Liver (tissue), 9 donors: ENCODE data around the gene SLC5A2. TPM values are rescaled to one million over a fixed set of nuclear protein-coding genes. Genes with fewer than 3 reads are reported as not detected.

Experiments used
- DNase-seq: peaks from one replicate; pipeline ENCODE4 v3.0.0-alpha.2; 2017; ENCODE audit warnings: low spot score
- H3K27ac ChIP-seq, 2 donors: one replicate each; pipeline ENCODE4 v1.7.0; 2013; ENCODE audit warnings: inconsistent platforms in 2 of 2, low read length in 2 of 2, control low read depth in 1 of 2, low read depth in 1 of 2, mild to moderate bottlenecking in 1 of 2
- H3K27me3 ChIP-seq, 4 donors: one replicate each; pipeline versions ENCODE4 v1.6.1 to v1.7.0; 2013; ENCODE audit warnings: low read length in 3 of 4, inconsistent platforms in 1 of 4, mild to moderate bottlenecking in 1 of 4, moderate library complexity in 1 of 4; ENCODE audit not compliant: control insufficient read depth in 4 of 4, insufficient read depth in 4 of 4
- H3K36me3 ChIP-seq, 4 donors: one replicate each; pipeline versions ENCODE4 v1.6.1 to v1.7.0; 2013; ENCODE audit warnings: low read length in 3 of 4, mild to moderate bottlenecking in 3 of 4, low read depth in 1 of 4, moderate library complexity in 1 of 4; ENCODE audit not compliant: control insufficient read depth in 4 of 4, insufficient read depth in 3 of 4
- H3K4me1 ChIP-seq, 4 donors: one replicate each; pipeline versions ENCODE4 v1.6.1 to v1.7.0; 2013; ENCODE audit warnings: low read length in 3 of 4, mild to moderate bottlenecking in 3 of 4, moderate library complexity in 1 of 4; ENCODE audit not compliant: control insufficient read depth in 4 of 4, insufficient read depth in 4 of 4
- H3K4me3 ChIP-seq, 3 donors: one replicate each; pipeline versions ENCODE4 v1.6.1 to v1.7.0; 2013; ENCODE audit warnings: low read length in 3 of 3, control low read depth in 1 of 3, low read depth in 1 of 3, mild to moderate bottlenecking in 1 of 3
- H3K9ac ChIP-seq, 2 donors: one replicate each; pipeline ENCODE4 v1.7.0; 2013; ENCODE audit warnings: low read length in 2 of 2, mild to moderate bottlenecking in 2 of 2, moderate library complexity in 2 of 2, control low read depth in 1 of 2, low read depth in 1 of 2
- H3K9me3 ChIP-seq, 4 donors: one replicate each; pipeline versions ENCODE4 v1.6.1 to v1.7.0; 2013; ENCODE audit warnings: low read length in 3 of 4; ENCODE audit not compliant: control insufficient read depth in 4 of 4
- ATF3 ChIP-seq: IDR thresholded peaks from 2 replicates; pipeline ENCODE4 v1.6.1; 2016; ENCODE audit warnings: antibody characterized with exemption
- CTCF ChIP-seq: fragments of 150-350 bp; IDR thresholded peaks from 2 replicates; pipeline ENCODE4 v1.5.1; 2017; ENCODE audit warnings: improper control_type of control experiment, low read depth, low read length; ENCODE audit not compliant: missing input control
- EGR1 ChIP-seq, 2 donors: IDR thresholded peaks; 2 replicates each; pipeline ENCODE4 v1.6.1; 2016 to 2018; ENCODE audit warnings: antibody characterized with exemption in 2 of 2, low read depth in 2 of 2
- FOXA1 ChIP-seq: IDR thresholded peaks from 2 replicates; pipeline ENCODE4 v1.6.1; 2016; ENCODE audit warnings: antibody characterized with exemption
- FOXA2 ChIP-seq: IDR thresholded peaks from 2 replicates; pipeline ENCODE4 v1.6.1; 2016; ENCODE audit warnings: antibody characterized with exemption
- GABPA ChIP-seq, 2 donors: IDR thresholded peaks in 1 of 2; conservative IDR thresholded peaks in 1 of 2; 2 replicates each; pipeline ENCODE4 v1.6.1; 2016; ENCODE audit warnings: antibody characterized with exemption in 2 of 2, mild to moderate bottlenecking in 1 of 2, moderate library complexity in 1 of 2
- HNF4A ChIP-seq, 2 donors: conservative IDR thresholded peaks; 2 replicates each; pipeline ENCODE4 v1.6.1; 2016; ENCODE audit warnings: antibody characterized with exemption in 2 of 2, mild to moderate bottlenecking in 2 of 2
- HNF4G ChIP-seq: IDR thresholded peaks from 2 replicates; pipeline ENCODE4 v1.6.1; 2016; ENCODE audit warnings: antibody characterized with exemption
- JUND ChIP-seq, 2 donors: IDR thresholded peaks; 2 replicates each; pipeline ENCODE4 v1.6.1; 2016; ENCODE audit warnings: antibody characterized with exemption in 2 of 2
- NR2F2 ChIP-seq: IDR thresholded peaks from 2 replicates; pipeline ENCODE4 v1.6.1; 2016; ENCODE audit warnings: antibody characterized with exemption
- RAD21 ChIP-seq, 2 donors: IDR thresholded peaks; 2 replicates each; pipeline ENCODE4 v1.6.1; 2016; ENCODE audit warnings: antibody characterized with exemption in 2 of 2, mild to moderate bottlenecking in 2 of 2
- RXRA ChIP-seq, 2 donors: IDR thresholded peaks; 2 replicates each; pipeline ENCODE4 v1.6.1; 2017 to 2018; ENCODE audit warnings: antibody characterized with exemption in 2 of 2, mild to moderate bottlenecking in 1 of 2
- SP1 ChIP-seq: IDR thresholded peaks from 2 replicates; pipeline ENCODE4 v1.6.1; 2018; ENCODE audit warnings: antibody characterized with exemption, mild to moderate bottlenecking
- TAF1 ChIP-seq: conservative IDR thresholded peaks from 2 replicates; pipeline ENCODE4 v1.6.1; 2016; ENCODE audit warnings: antibody characterized with exemption, mild to moderate bottlenecking
- YY1 ChIP-seq: IDR thresholded peaks from 2 replicates; pipeline ENCODE4 v1.6.1; 2016; ENCODE audit warnings: antibody characterized with exemption, mild to moderate bottlenecking
- ZBTB33 ChIP-seq: IDR thresholded peaks from 2 replicates; pipeline ENCODE4 v1.6.1; 2016; ENCODE audit warnings: antibody characterized with exemption
- WGBS: extraction: QIAGEN DNeasy Blood & Tissue Kit; methylation state at CpG from one replicate; pipeline ENCODE4 v1.1.7; 2013; 5-methylcytosine and 5-hydroxymethylcytosine counted together
- polyA plus RNA-seq, 2 donors: library from polyadenylated mRNA; stranded (reverse) in 1 of 2; unstranded in 1 of 2; fragments of 200-250 nt in 1 of 2; fragments of >200 nt in 1 of 2; fragmentation: Nextera tagmentation in 1 of 2; extraction: Ambion mirVana in 1 of 2; gene quantifications; one replicate each; pipeline versions ENCODE4 v1.2.1 to v1.2.3, GENCODE V29; 2013 to 2015
- total RNA-seq, 2 donors: library from RNA; depleted of rRNA; stranded (reverse); fragments of >200 nt; gene quantifications; one replicate each; pipeline ENCODE4 v1.2.3, GENCODE V29; 2014
- TF ChIP-seq, protein P1 (sequence below): IDR thresholded peaks from 2 replicates; pipeline ENCODE4 v1.6.1; 2016; ENCODE audit warnings: antibody characterized with exemption, mild to moderate bottlenecking
- TF ChIP-seq, protein P2 (sequence below): IDR thresholded peaks from 2 replicates; pipeline ENCODE4 v1.6.1; 2016; ENCODE audit warnings: antibody characterized with exemption
- donor health status: healthy.
- donor health status: healthy.
- donor health status: healthy.
- donor health status: healthy.
- donor health status: healthy.

Gene SLC5A2
- total and polyA plus RNA-seq, 4 donors, result 0.14 to 8.1 (median 0.93) TPM; not detected in 1

DNA sequence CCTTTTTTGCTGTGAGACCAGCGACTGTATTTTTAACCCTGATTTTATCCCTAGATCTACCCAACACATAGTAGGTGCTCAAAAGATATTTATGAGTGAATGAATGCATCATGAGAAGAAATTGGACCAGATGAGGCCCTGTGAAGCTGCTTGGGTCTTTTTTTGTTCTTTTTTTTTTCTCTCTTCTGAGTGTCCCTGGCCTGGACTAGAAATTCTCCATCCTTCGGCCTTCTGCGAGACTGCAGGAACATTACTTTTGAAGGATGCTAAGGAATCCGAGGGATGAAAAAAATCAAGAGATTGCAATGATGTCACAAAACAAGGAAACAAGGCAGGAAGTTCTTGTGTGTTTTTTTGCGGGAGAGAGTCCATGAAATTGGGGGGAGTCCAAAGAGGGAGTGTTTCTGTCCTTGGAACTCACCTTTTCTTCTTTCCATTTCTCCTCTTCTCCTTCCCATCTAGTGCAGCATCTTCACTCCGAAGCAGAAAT is 25.8 kb downstream of the SLC5A2 start:
- H3K36me3 ChIP-seq, result peaks cover 0 to 3% (median 0%) of the 10 kb centered on the region in 4 donors
- H3K9me3 ChIP-seq, result no peaks in the 10 kb centered on the region
- no peak for DNase-seq
- H3K9ac ChIP-seq, result peak overlapping the region; percentile 95 to 100
- WGBS, result 16% methylated on average over 6 of the region's 6 CpGs
- peak overlapping the region; percentile 74 to 88 for H3K27ac ChIP-seq
- TF ChIP-seq RXRA (IDR thresholded peaks at IDR 0.05), result peak in 1 of 2 donors; percentile 3
- TF ChIP-seq JUND (IDR thresholded peaks at IDR 0.05), result no peak
- no peaks in the 10 kb centered on the region for H3K27me3 ChIP-seq
- peak overlapping the region; percentile 89 to 97 (median 90) for H3K4me3 ChIP-seq
- H3K4me1 ChIP-seq, result peaks cover 7 to 49% (median 31%) of the 10 kb centered on the region in 4 donors

DNA sequence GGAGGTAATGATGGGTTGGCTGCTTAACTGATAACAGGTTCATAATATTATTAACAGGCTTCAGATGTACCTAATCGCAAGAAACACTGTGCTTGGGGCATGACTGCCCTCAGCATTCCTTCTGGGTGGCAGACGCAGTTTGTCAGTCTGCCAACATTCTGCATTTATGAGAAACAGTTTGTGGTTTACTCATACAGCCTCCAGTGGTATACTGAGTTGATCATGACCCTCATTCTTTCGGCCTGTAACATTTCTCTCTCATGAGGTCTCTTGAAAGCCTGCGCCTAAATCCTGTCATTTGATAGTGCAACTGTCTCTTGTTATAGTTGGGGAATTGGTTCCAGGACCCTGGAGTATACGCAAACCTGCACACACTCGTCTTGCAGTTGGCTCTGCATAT is 30.2 kb downstream of the SLC5A2 start:
- no peak for TF ChIP-seq CTCF
- TF ChIP-seq TAF1, result no peak
- no peak for TF ChIP-seq GABPA (IDR thresholded peaks at IDR 0.05 in 1 of 2, conservative IDR thresholded peaks at IDR 0.05 in 1 of 2)
- no peak for TF ChIP-seq ATF3
- TF ChIP-seq FOXA1, result no peak
- no peak for TF ChIP-seq FOXA2
- no peak for TF ChIP-seq RXRA (IDR thresholded peaks at IDR 0.05)
- TF ChIP-seq HNF4G, result no peak
- no peak for TF ChIP-seq JUND (IDR thresholded peaks at IDR 0.05)
- TF ChIP-seq HNF4A (conservative IDR thresholded peaks at IDR 0.05), result no peak
- no peak for TF ChIP-seq ZBTB33
- TF ChIP-seq, protein P1, sequence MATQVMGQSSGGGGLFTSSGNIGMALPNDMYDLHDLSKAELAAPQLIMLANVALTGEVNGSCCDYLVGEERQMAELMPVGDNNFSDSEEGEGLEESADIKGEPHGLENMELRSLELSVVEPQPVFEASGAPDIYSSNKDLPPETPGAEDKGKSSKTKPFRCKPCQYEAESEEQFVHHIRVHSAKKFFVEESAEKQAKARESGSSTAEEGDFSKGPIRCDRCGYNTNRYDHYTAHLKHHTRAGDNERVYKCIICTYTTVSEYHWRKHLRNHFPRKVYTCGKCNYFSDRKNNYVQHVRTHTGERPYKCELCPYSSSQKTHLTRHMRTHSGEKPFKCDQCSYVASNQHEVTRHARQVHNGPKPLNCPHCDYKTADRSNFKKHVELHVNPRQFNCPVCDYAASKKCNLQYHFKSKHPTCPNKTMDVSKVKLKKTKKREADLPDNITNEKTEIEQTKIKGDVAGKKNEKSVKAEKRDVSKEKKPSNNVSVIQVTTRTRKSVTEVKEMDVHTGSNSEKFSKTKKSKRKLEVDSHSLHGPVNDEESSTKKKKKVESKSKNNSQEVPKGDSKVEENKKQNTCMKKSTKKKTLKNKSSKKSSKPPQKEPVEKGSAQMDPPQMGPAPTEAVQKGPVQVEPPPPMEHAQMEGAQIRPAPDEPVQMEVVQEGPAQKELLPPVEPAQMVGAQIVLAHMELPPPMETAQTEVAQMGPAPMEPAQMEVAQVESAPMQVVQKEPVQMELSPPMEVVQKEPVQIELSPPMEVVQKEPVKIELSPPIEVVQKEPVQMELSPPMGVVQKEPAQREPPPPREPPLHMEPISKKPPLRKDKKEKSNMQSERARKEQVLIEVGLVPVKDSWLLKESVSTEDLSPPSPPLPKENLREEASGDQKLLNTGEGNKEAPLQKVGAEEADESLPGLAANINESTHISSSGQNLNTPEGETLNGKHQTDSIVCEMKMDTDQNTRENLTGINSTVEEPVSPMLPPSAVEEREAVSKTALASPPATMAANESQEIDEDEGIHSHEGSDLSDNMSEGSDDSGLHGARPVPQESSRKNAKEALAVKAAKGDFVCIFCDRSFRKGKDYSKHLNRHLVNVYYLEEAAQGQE, result no peak
- TF ChIP-seq EGR1 (IDR thresholded peaks at IDR 0.05; ENCODE audit: low read depth in 2 of 2), result no peak
- TF ChIP-seq RAD21 (IDR thresholded peaks at IDR 0.05), result no peak
- TF ChIP-seq, protein P2, sequence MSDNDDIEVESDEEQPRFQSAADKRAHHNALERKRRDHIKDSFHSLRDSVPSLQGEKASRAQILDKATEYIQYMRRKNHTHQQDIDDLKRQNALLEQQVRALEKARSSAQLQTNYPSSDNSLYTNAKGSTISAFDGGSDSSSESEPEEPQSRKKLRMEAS, result no peak
- no peak for TF ChIP-seq NR2F2
- TF ChIP-seq YY1, result no peak
- TF ChIP-seq SP1, result no peak
- Histone ChIP-seq H3K27me3 (no peaks in the 10 kb centered on the region), H3K4me1 (peaks cover 0 to 13% (median 4%) of the 10 kb centered on the region in 4 donors), H3K27ac (no peak overlapping the region), H3K4me3 (no peak overlapping the region), H3K9ac (no peak overlapping the region), H3K36me3 (no peaks in the 10 kb centered on the region), H3K9me3 (no peaks in the 10 kb centered on the region)
- 59% methylated on average over 6 of the region's 6 CpGs for WGBS
- DNase-seq, result no peak
